ENCODE results near the gene TSEN15. TPM values are rescaled to one million over a fixed set of nuclear protein-coding genes. Genes with fewer than 3 reads are reported as not detected.

Gene TSEN15
- polyA plus RNA-seq, 1 experiment, result 69.9 TPM

GRCh38 chr1:184056921-184057555, 5.5 kb downstream of the TSEN15 start:
- ChIA-PET CTCF (interaction anchor here (0.8 to 2.1 kb wide), 4 partner anchors 20 to 607 kb away, joined by 3 to 11 read pairs (median 6); no protein-coding TSS in a partner anchor), POLR2A (interaction anchor here (0.8 to 1.7 kb wide), 3 partner anchors 32 to 607 kb away, joined by 3 to 9 read pairs (median 4); partner anchors contain the start of gene C1orf21)
- Histone ChIP-seq H3K27me3 (ENCODE audit: control insufficient read depth, insufficient read depth, low read length) (no peaks in the 10 kb centered on the region), H3K9me3 (ENCODE audit: control insufficient read depth, insufficient read depth, low read length) (no peaks in the 10 kb centered on the region), H3K4me3 (ENCODE audit: low read depth, low read length) (no peak overlapping the region), H3K27ac (ENCODE audit: low read depth, low read length) (peak overlapping the region; percentile 23)
- no peak for TF ChIP-seq CTCF (IDR thresholded peaks at IDR 0.05; ENCODE audit: low read depth, low read length)
- peak; percentile 75 for DNase-seq (ENCODE audit: low read depth, low spot score)

GRCh38 chr1:184059887-184060286, 8.4 kb downstream of the TSEN15 start:
- POLR2A ChIA-PET, result interaction anchor here (1.6 kb wide), 1 partner anchor 8 kb away, joined by 6 read pairs; the partner anchor contains the start of gene TSEN15
- Histone ChIP-seq H3K4me3 (ENCODE audit: low read depth, low read length) (no peak overlapping the region), H3K27ac (ENCODE audit: low read depth, low read length) (no peak overlapping the region), H3K9me3 (ENCODE audit: control insufficient read depth, insufficient read depth, low read length) (no peaks in the 10 kb centered on the region), H3K27me3 (ENCODE audit: control insufficient read depth, insufficient read depth, low read length) (no peaks in the 10 kb centered on the region)
- no peak for DNase-seq (ENCODE audit: low read depth, low spot score)
- CTCF ChIA-PET, result interaction anchor here (0.6 kb wide), 1 partner anchor 354 kb away, joined by 3 read pairs; no protein-coding TSS in a partner anchor
- TF ChIP-seq CTCF (IDR thresholded peaks at IDR 0.05; ENCODE audit: low read depth, low read length), result no peak

GRCh38 chr1:184060316-184060715, 8.8 kb downstream of the TSEN15 start:
- DNase-seq (ENCODE audit: low read depth, low spot score), result no peak
- Histone ChIP-seq H3K9me3 (ENCODE audit: control insufficient read depth, insufficient read depth, low read length) (no peaks in the 10 kb centered on the region), H3K27me3 (ENCODE audit: control insufficient read depth, insufficient read depth, low read length) (no peaks in the 10 kb centered on the region), H3K4me3 (ENCODE audit: low read depth, low read length) (no peak overlapping the region), H3K27ac (ENCODE audit: low read depth, low read length) (no peak overlapping the region)
- TF ChIP-seq CTCF (IDR thresholded peaks at IDR 0.05; ENCODE audit: low read depth, low read length), result no peak
- ChIA-PET CTCF (interaction anchor here (0.6 kb wide), 1 partner anchor 354 kb away, joined by 3 read pairs; no protein-coding TSS in a partner anchor), POLR2A (interaction anchor here (1.6 kb wide), 1 partner anchor 9 kb away, joined by 6 read pairs; the partner anchor contains the start of gene TSEN15)

- DNase-seq (ENCODE audit: low read depth, low spot score), result peak; percentile 79
- Histone ChIP-seq H3K27ac (ENCODE audit: low read depth, low read length) (peak overlapping the region; percentile 66), H3K4me3 (ENCODE audit: low read depth, low read length) (no peak overlapping the region)
These were observed 10.0 kb downstream of the TSEN15 start for GRCh38 chr1:184061396-184062003.

More at GRCh38 chr1:184061396-184062003, 10.0 kb downstream of the TSEN15 start:
- ChIA-PET CTCF (interaction anchor here (1.0 kb wide), 1 partner anchor 602 kb away, joined by 3 read pairs; no protein-coding TSS in a partner anchor), POLR2A (no interaction called here)
- Histone ChIP-seq H3K27me3 (ENCODE audit: control insufficient read depth, insufficient read depth, low read length) (no peaks in the 10 kb centered on the region), H3K9me3 (ENCODE audit: control insufficient read depth, insufficient read depth, low read length) (no peaks in the 10 kb centered on the region)
- TF ChIP-seq CTCF (IDR thresholded peaks at IDR 0.05; ENCODE audit: low read depth, low read length), result no peak

Measured in AG04450 (cell line).